Astrocyte (in vitro differentiated cells and primary cell): ENCODE measurements around the gene TRIM7.

Experiments used
- EZH2 ChIP-seq: IDR thresholded peaks from 2 replicates; pipeline ENCODE4 v1.6.1; 2012; ENCODE audit warnings: mild to moderate bottlenecking, low read length, inconsistent platforms; ENCODE audit not compliant: insufficient read depth
- TF ChIP-seq, protein P1 (sequence below): IDR thresholded peaks from 2 replicates; pipeline ENCODE4 v1.5.1; 2011; ENCODE audit warnings: low read depth, mild to moderate bottlenecking, inconsistent platforms, low read length, moderate library complexity; ENCODE audit not compliant: insufficient read depth

GRCh38 chr5:181199881-181200638, 4.9 kb downstream of the TRIM7 start:
- TF ChIP-seq, protein P1, sequence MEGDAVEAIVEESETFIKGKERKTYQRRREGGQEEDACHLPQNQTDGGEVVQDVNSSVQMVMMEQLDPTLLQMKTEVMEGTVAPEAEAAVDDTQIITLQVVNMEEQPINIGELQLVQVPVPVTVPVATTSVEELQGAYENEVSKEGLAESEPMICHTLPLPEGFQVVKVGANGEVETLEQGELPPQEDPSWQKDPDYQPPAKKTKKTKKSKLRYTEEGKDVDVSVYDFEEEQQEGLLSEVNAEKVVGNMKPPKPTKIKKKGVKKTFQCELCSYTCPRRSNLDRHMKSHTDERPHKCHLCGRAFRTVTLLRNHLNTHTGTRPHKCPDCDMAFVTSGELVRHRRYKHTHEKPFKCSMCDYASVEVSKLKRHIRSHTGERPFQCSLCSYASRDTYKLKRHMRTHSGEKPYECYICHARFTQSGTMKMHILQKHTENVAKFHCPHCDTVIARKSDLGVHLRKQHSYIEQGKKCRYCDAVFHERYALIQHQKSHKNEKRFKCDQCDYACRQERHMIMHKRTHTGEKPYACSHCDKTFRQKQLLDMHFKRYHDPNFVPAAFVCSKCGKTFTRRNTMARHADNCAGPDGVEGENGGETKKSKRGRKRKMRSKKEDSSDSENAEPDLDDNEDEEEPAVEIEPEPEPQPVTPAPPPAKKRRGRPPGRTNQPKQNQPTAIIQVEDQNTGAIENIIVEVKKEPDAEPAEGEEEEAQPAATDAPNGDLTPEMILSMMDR = no peak
- TF ChIP-seq EZH2 = no peak
